Measurements from ENCODE around the gene EMP3. TPM values are rescaled to one million over a fixed set of nuclear protein-coding genes. Genes with fewer than 3 reads are reported as not detected.

The EMP3 gene
- total and polyA plus RNA-seq, 9 of the 15 experiments (the other 6 are each of a cell fraction or from before 2014, with no cell fraction given): 123 to 386 (median 296) TPM

- TF ChIP-seq ZNF407 (IDR thresholded peaks at IDR 0.05; ENCODE audit: low read depth): no peak
- no peak; a peak in 1 of 4 replicates for TF ChIP-seq ETV6 (IDR thresholded peaks at IDR 0.05; ENCODE audit: borderline replicate concordance in 1 of 2, low read depth in 2 of 2, low read length in 1 of 2)
- TF ChIP-seq ETV6 (CRISPR knock-in tag; IDR thresholded peaks at IDR 0.05; ENCODE audit: borderline replicate concordance): no peak
- TF ChIP-seq RHOXF2B (CRISPR knock-in tag; conservative IDR thresholded peaks at IDR 0.05): no peak
- TF ChIP-seq TAF15 (IDR thresholded peaks at IDR 0.05; ENCODE audit: low read depth, low read length): no peak
- TF ChIP-seq ZC3H4 (CRISPR knock-in tag; IDR thresholded peaks at IDR 0.05; ENCODE audit: borderline replicate concordance): no peak
- TF ChIP-seq GABPB1 (CRISPR knock-in tag; IDR thresholded peaks at IDR 0.05): peak; percentile 14; the same call in 1 of the 2 replicates
- no peak for TF ChIP-seq ZNF324 (CRISPR knock-in tag; IDR thresholded peaks at IDR 0.05)
- no peak for TF ChIP-seq MXD1 (CRISPR knock-in tag; IDR thresholded peaks at IDR 0.05; ENCODE audit: borderline replicate concordance, poor library complexity, severe bottlenecking)
- peak; percentile 30 for TF ChIP-seq RBM39 (optimal IDR thresholded peaks at IDR 0.05; ENCODE audit: low read depth, low read length)
- peak; percentile 11; the same call in 1 of the 2 replicates for TF ChIP-seq MTA3 (IDR thresholded peaks at IDR 0.05; ENCODE audit: borderline replicate concordance)
- TF ChIP-seq NFXL1 (CRISPR knock-in tag; IDR thresholded peaks at IDR 0.05): no peak
- TF ChIP-seq RBBP5 (IDR thresholded peaks at IDR 0.05; ENCODE audit: borderline replicate concordance, insufficient read depth, low read length, poor library complexity, severe bottlenecking): no peak
- peak; percentile 99 for TF ChIP-seq MEIS2 (IDR thresholded peaks at IDR 0.05; ENCODE audit: partially characterized antibody)
- no peak for TF ChIP-seq ZNF589 (CRISPR knock-in tag; IDR thresholded peaks at IDR 0.05; ENCODE audit: low read depth)
- TF ChIP-seq RAD21 (CRISPR knock-in tag; conservative IDR thresholded peaks at IDR 0.05 in 1 of 2, IDR thresholded peaks at IDR 0.05 in 1 of 2): peak in 1 of 2 experiments; percentile 4; a peak in 1 of 4 replicates
Measured at GRCh38 chr19:48332662-48333466, 7.5 kb downstream of the EMP3 start (continued).

All from K562 (cell line).